Mesothelial cell of epicardium (in vitro differentiated cells): ENCODE data around the gene TAL2. TPM values are rescaled to one million over a fixed set of nuclear protein-coding genes. Genes with fewer than 3 reads are reported as not detected.

Experiments used
- DNase-seq, 2 experiments: peaks; one replicate each; pipeline ENCODE4 v3.0.0; 2021; ENCODE audit warnings: low spot score in 2 of 2; ENCODE audit not compliant: unreplicated experiment in 2 of 2
- H3K27ac Mint-ChIP-seq: 2 replicates; pipeline ENCODE4 v1.8.0; 2021; ENCODE audit warnings: mixed read lengths
- H3K27me3 Mint-ChIP-seq: 2 replicates; pipeline ENCODE4 v1.8.0; 2021; ENCODE audit warnings: low read depth, mixed read lengths
- H3K36me3 Mint-ChIP-seq: 2 replicates; pipeline ENCODE4 v1.8.0; 2021; ENCODE audit warnings: mixed read lengths
- H3K4me1 Mint-ChIP-seq: 2 replicates; pipeline ENCODE4 v1.8.0; 2021; ENCODE audit warnings: mixed read lengths
- H3K4me3 Mint-ChIP-seq: 2 replicates; pipeline ENCODE4 v1.8.0; 2021; ENCODE audit warnings: mild to moderate bottlenecking, moderate library complexity, mixed read lengths
- H3K9me3 Mint-ChIP-seq: 2 replicates; pipeline ENCODE4 v1.8.0; 2021; ENCODE audit warnings: mixed read lengths
- total RNA-seq: library from RNA; stranded (reverse); gene quantifications from 3 replicates; pipeline ENCODE4 v1.2.1, GENCODE V29; 2021
- TF ChIP-seq, protein P1 (sequence below): fragments of 200-600 bp; sonication (generic); IDR thresholded peaks from one replicate; pipeline ENCODE4 v1.5.0; 2021; ENCODE audit warnings: antibody characterized with exemption; ENCODE audit not compliant: unreplicated experiment

The TAL2 gene
- 0.47 to 0.99 TPM (median 0.84 TPM) in 3 replicates for total RNA-seq

DNA sequence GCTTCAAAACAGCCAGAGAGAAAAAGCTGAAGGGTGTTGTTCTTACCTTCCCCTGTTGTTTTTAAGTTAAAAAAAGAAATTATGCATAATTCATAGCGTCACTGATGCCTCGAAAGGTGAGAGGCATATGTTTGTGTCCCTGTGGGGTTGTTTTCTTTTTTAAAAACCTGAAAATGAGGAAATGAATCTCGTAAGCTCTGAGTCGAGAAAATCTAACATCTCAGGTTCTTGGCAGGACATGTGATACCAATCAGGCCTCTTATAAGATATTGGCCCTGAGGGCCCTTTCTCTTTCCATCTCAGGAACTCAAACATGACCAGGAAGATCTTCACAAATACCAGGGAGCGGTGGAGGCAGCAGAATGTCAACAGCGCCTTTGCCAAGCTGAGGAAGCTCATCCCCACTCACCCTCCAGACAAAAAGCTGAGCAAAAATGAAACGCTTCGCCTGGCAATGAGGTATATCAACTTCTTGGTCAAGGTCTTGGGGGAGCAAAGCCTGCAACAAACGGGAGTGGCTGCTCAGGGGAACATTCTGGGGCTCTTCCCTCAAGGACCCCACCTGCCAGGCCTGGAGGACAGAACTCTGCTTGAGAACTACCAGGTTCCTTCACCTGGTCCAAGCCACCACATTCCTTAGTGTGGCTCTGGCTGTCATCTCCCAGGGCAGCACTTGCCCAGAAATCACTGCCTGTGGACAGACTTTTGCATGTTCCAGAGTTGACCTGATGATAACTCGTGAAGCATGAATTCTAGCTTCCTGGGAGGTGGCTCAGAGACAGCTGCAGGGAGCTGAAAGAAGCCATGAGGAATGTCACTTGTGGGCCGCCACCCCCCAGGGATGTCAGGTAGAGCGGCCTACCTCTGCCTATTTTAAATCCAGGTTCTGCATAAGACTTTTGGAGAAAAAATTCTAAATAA is at the start of gene TAL2:
TAL2 (plus strand) TSS at position 274 of the 921 bp plus-strand sequence; CDS start at position 314, 40 bp downstream.
- H3K27me3 Mint-ChIP-seq = peaks cover 20% of the 10 kb centered on the region
- no peak within 1 kb of the TSS for H3K4me3 Mint-ChIP-seq
- H3K36me3 Mint-ChIP-seq = no peaks in the 10 kb centered on the region
- TF ChIP-seq, protein P1, sequence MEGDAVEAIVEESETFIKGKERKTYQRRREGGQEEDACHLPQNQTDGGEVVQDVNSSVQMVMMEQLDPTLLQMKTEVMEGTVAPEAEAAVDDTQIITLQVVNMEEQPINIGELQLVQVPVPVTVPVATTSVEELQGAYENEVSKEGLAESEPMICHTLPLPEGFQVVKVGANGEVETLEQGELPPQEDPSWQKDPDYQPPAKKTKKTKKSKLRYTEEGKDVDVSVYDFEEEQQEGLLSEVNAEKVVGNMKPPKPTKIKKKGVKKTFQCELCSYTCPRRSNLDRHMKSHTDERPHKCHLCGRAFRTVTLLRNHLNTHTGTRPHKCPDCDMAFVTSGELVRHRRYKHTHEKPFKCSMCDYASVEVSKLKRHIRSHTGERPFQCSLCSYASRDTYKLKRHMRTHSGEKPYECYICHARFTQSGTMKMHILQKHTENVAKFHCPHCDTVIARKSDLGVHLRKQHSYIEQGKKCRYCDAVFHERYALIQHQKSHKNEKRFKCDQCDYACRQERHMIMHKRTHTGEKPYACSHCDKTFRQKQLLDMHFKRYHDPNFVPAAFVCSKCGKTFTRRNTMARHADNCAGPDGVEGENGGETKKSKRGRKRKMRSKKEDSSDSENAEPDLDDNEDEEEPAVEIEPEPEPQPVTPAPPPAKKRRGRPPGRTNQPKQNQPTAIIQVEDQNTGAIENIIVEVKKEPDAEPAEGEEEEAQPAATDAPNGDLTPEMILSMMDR = no peak
- no peak for DNase-seq
- H3K4me1 Mint-ChIP-seq = no peaks in the 10 kb centered on the region
- no peak within 1 kb of the TSS for H3K27ac Mint-ChIP-seq
- H3K9me3 Mint-ChIP-seq = no peaks in the 10 kb centered on the region

DNA sequence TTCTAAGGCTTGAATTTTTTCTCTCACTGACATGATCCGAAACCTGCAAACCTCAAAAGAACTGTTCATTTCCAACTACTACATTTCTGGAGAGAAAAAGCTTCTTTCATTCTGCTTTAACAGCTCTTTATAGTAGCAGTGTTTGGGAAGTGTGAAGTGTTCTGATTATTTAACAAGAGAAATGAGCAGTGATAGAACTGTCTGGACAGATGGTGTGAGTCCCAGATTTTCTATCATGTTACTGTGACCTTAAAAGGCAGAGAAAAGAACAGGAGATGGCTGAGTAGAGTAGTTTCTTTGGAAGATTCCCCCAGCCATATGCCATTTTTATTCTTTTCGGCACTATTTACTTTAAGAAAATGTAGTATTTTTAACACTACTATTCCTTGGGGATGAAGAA is 41.3 kb upstream of the TAL2 start:
- Mint-ChIP-seq H3K27ac (no peak overlapping the region), H3K4me1 (no peaks in the 10 kb centered on the region), H3K4me3 (no peak overlapping the region), H3K36me3 (no peaks in the 10 kb centered on the region), H3K9me3 (no peaks in the 10 kb centered on the region), H3K27me3 (no peaks in the 10 kb centered on the region)
- no peak for DNase-seq
- TF ChIP-seq, protein P1 = no peak

DNA sequence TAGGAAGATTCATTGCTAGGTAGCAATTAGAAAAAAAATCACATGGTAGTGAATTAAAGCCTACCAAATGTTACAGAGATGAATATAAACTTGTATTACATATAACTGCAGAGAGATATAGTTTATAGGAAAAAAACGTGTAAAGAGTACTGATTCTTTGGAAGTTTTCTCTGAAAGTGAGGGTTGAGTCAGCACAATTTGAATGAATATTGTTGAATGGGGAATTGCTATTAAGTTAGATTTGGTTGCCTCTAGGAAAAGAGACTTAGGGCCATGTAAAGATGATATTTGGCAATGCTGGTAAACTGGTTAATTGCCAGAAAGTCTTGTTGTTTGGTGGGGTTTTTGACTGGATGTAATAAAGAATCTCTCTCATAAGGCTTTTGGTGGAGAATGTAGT is 37.2 kb upstream of the TAL2 start:
- no peak overlapping the region for H3K27ac Mint-ChIP-seq
- H3K36me3 Mint-ChIP-seq = peaks cover 8% of the 10 kb centered on the region
- no peak overlapping the region for H3K4me3 Mint-ChIP-seq
- TF ChIP-seq, protein P1 = no peak
- no peaks in the 10 kb centered on the region for H3K9me3 Mint-ChIP-seq
- no peaks in the 10 kb centered on the region for H3K4me1 Mint-ChIP-seq
- no peak for DNase-seq
- no peaks in the 10 kb centered on the region for H3K27me3 Mint-ChIP-seq

DNA sequence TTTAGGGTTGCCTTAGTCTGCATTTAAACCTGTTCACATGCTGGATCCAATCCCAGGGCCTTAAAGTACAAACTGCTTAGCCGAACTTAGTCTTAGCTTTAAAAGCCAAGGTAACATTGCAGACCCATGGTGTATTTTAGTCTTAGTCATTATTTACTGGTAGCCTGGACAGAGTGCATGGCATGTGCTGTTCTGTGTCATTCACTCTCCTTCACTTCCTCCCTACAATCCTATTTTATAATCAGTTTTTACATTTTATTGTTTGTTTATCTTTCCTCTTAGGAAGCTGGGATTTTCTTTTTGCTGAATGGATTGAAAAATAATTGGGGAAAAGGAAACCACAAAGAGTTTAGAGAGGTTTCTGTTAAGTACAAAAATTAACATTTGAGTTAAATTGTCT is 29.4 kb upstream of the TAL2 start:
- DNase-seq = no peak
- Mint-ChIP-seq H3K27ac (no peak overlapping the region), H3K9me3 (no peaks in the 10 kb centered on the region), H3K4me3 (no peak overlapping the region), H3K4me1 (no peaks in the 10 kb centered on the region), H3K27me3 (no peaks in the 10 kb centered on the region), H3K36me3 (peaks cover 19% of the 10 kb centered on the region)
- TF ChIP-seq, protein P1 = no peak

DNA sequence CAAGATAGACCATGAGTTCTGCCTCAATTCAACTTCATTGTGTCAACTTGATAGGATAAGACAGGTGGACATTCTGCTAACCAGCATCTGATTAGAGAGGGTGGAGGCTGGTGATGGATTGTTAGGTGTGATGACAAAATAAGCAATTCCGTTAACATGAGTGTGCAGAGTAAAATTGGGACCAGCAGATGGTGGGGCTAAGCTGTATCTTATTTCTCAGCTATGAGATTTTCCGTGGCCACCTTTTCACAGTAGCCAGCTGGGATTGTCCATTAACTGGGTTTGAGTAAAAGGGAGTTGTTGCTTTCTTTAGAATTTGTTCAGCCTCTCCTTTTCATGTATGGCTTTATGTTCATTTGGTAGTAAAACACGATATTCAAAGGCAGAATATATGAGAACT is 28.8 kb upstream of the TAL2 start:
- DNase-seq = no peak
- Mint-ChIP-seq H3K27ac (no peak overlapping the region), H3K9me3 (no peaks in the 10 kb centered on the region), H3K36me3 (peaks cover 19% of the 10 kb centered on the region), H3K27me3 (no peaks in the 10 kb centered on the region), H3K4me1 (no peaks in the 10 kb centered on the region), H3K4me3 (no peak overlapping the region)
- TF ChIP-seq, protein P1 = no peak
